Stimulated activated CD8-positive, alpha-beta memory T cell treated with anti-CD3 and anti-CD28 coated beads, Interleukin-12 subunit alpha, Interleukin-12 subunit beta, amount 100 ng/mL, for 24 hours (primary cell): ENCODE measurements around the gene SLC9A7.

Source experiments
- DNase-seq: peaks from one replicate; pipeline ENCODE4 v3.0.0-alpha.2; 2020; ENCODE audit errors: extremely low read depth

The SLC9A7 gene

DNA sequence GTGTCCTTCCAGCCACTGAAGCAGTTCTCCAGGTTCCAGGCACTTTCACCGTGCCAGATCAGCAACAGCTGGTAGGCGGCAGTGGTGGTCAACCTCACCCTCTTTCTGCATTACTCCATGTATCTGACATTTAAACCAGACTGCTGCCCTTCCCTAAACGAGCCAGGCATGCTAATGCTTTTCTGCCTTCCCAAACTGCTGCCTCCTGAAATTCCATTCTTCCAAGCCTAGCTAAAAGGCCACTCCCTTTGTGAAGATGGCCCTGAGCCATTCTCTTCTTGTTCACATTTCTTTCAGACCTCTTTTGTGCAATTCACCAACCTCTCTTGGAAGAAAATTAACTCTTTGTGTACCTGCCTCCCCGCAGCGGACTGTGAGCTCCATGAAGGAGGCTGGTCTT is 111.7 kb downstream of the SLC9A7 start:
- DNase-seq = no peak

- DNase-seq = no peak
Measured at GRCh38 chrX:46645614-46646013, 113.3 kb downstream of the SLC9A7 start.

GRCh38 chrX:46643636-46644035 is 115.3 kb downstream of the SLC9A7 start:
- no peak for DNase-seq

DNA sequence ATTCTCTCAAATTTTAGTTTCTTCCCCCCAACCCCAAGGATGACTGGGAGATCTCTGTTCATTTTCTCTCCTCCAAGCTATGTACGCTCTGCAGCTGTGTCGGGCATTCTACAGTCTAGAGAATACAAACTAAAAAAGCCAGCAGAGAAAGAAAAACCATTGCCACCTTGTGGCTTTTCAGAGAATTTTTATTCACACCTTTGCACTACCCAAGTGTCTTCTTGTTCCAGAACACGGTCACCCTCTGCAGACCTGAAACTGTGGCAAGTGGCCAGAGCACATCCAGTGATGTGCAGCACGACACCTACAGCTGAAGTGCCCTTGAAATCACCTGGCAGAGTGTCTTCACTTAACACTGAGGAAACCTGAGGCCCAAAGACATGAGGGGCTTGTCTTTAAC is 116.8 kb downstream of the SLC9A7 start:
- DNase-seq = no peak

DNA sequence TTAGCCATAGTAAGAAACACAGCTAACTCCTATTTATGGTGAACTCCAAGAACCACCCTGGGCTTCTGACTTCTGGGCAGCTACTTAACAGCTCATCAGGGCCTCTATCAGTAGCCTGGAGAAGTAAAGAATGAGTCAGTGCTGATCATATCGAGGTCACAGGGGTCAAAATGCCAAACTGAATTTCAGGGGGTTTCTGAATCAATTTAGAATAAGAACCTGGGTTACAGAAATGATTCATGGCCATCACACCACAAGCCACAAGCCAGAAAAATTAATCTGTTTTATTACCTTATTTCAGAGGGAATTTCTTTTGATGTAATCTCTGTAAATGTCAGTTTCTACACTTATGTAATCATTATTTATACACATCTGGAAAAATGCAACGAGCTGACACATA is 121.0 kb downstream of the SLC9A7 start:
- no peak for DNase-seq

DNA sequence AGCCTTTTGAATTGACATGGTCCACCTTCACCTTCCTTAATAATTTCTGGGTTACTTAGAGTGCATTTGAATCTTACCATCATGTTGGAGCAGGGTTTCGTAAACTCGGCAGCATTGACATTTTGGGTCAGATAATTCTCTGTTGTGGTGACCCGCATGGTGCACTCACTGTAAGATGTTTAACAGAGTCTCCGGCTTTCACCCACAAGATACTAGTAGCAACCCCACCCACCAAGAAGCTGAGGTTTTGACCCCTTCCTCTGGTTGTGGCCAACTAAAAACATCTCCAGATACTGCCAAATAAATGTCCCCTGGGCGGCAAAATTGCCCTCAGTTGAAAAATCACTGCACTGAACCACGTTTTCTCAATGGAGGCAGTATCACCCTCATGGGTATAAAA is 122.7 kb downstream of the SLC9A7 start:
- DNase-seq = no peak

DNA sequence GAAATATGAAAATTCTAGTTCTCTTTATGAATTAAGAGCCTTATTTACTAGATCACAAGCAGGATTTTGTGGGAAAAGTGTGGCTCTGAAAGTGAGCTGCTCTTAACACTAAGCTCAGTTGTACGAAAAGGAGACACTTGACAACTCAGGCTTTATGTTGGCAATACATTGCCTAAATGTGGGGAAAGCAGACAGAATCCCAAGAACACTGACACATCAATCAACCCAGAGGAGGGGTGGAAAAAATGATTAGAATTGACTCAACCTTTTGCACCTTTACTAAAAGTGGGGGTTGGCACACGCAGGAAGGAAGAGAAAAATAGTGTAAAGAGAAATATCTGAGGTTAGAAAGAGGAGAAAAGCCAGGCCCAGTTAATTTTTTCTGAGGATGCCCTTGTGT is 123.7 kb downstream of the SLC9A7 start:
- DNase-seq = no peak

GRCh38 chrX:46634577-46634976 is 124.3 kb downstream of the SLC9A7 start:
- no peak for DNase-seq

DNA sequence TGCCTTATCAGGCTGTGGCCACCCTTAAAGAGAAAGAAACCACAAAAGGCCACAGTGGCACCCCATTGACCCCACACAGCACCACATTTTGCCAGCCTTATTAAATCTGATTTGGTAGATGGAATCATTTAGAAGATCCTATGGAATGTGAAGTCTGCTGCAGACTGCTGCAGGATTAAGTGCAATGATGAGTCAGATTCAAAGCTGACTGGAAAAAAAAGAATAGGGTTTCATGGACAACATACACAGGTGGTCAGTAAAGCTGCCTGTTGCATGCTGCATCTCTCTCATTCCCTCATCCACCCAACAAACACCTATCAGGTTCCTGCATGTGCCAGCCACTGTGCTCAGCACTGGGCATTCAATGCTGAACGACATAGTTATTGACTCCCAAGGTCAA is 128.8 kb downstream of the SLC9A7 start:
- DNase-seq = no peak

DNA sequence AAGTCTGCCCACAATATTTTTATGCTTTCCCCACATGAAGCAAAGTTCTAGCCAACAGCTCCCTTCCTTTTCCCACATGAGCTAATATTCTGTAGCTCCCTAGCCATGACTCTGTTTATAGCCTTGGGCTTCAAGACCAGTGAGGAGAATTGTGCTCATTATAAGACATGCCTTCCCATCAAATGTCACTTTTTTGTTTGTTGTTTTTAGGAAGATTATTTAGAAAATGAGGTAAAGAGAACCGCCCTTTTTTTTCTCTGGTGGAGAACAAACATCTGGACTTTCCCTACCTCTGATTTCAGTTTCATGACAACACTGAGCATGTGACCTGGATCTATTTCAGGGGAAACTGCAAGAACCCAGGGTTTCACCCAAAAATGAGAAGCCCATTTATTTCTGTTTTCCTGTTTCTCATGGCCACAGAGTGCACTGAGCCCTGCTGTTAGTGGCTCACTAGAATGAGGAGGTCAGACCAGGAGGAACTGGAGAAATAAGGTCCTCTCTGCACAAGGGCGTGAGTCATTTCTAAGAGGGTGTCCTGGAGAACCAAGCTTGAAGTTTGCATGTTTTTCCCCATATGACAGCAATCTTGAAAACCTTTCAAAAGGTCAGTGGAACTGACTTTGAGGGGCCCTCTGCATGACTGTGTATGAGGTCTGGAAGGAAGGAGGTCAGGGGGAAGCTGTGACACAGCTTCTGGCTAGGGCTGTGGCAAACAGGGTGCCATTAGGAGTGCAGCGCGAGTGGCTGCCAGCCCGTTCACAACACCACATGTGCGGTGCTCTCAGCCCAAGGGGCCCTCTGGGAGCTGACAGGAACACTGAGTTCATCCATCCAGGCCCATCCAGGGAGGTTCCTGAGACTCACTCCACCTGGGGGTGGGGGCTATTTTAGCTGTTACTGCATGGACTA is 130.2 kb downstream of the SLC9A7 start:
- DNase-seq = no peak

- no peak for DNase-seq
Measured at GRCh38 chrX:46627711-46628419, 131.1 kb downstream of the SLC9A7 start.

GRCh38 chrX:46627062-46627461 is 131.9 kb downstream of the SLC9A7 start:
- no peak for DNase-seq

- DNase-seq = no peak
Measured at GRCh38 chrX:46626566-46626965, 132.4 kb downstream of the SLC9A7 start.

GRCh38 chrX:46624090-46624786 is 134.7 kb downstream of the SLC9A7 start:
- DNase-seq = no peak

DNA sequence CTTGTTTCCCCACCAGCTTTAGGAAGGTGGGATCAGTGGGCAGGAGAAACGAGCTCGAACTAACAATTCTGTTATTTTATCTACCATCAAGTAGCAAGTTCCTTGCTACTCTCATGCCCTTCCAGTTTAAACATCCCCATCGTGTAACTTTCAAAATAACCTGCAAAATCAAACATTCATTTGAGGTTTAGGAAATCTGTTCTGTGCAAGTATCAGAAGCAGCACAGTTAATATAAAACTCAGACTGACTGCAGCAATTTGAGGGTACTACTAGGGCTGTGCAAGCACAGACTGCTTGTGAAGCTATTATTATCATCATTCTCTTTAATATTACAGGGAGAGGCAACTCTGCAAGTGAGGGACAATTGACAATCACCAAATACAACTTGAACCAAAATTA is 137.3 kb downstream of the SLC9A7 start:
- DNase-seq = no peak

- no peak for DNase-seq
Measured at GRCh38 chrX:46620505-46620904, 138.4 kb downstream of the SLC9A7 start.

DNA sequence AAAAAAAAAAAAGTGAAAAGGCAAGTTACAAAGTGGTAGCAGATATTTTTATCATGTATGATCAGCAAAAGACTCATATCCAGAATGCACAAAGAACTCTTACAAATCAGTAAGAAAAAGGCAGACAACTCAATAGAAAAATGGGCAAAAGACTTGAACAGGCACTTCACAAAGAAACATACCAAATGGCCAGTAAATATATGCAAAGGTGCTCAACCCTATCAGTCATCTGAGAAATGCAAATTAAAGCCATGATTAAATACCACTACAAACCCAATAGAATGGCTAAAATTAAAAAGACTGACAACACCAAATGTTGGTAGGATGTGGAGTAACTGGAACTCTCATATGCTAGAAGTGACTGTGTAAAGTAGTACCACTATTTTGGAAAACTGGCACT is 140.0 kb downstream of the SLC9A7 start:
- DNase-seq = no peak

DNA sequence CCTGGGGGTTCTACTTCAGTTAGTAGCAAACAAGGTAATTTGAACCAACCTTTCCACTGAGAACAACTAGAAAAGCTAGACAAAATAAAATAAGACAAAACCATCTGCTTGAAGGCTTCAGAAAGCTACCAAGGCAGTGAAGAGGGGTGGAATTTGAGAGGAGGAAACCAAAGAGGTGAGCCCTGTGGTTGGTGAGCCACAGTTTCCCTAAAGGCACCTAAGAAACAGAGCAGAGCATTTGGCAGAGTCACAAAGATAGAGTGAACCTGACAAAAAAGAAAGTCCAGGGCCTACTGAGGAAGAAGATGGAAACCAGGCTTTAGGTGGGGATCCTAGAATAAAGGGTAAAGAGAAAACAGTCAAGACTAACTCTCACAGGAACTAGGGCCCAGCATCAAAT is 141.0 kb downstream of the SLC9A7 start:
- no peak for DNase-seq

- no peak for DNase-seq
Measured at GRCh38 chrX:46611658-46612362, 147.1 kb downstream of the SLC9A7 start.

- DNase-seq = no peak
Measured at GRCh38 chrX:46610070-46610658, 148.8 kb downstream of the SLC9A7 start.

DNA sequence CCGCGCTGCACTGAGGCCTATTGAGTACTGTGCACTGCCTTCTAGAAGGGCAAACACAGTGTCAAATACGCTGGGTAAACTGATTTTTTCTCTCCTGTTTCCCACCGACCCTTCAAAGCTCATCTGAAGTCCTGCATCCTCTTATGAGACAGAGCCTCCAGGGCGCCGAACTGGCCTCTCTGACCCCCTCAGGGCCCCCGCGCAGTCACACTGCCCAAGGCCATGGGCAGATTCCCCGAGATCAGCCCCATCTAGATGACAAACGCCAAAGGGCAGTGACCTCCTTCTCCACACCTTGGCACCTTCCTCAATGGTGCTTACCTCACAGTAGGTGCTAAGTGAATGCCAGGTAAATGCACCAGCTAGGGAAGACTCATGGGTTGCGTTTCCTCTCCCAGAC is 151.0 kb downstream of the SLC9A7 start:
- no peak for DNase-seq
